ENCODE measurements around the gene CCT3. TPM values are rescaled to one million over a fixed set of nuclear protein-coding genes. Genes with fewer than 3 reads are reported as not detected.

CCT3 gene
- total RNA-seq, 1 experiment from 2014 or later: 451 TPM

DNA sequence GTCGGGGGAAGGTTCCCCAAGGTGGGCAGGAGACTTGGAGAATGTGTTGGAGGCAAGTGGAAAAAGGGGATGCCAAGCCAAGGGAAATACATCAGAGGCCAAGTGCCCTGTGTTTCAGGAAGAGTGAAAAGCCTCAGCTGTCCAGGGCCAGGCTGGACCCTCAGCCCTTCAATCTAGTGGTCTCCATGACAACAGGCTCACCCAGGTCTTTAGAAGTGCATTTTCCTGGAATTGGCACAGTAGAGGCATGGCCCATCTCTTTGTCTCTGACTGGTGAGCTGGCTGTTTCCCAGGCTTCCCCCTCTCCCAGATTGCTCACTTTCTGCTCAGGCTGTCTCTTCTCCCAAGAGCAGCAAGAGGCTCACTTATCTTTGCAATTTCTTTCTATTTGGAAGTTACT lies 20.5 kb upstream of the CCT3 start:
- ATAC-seq (no peak), DNase-seq (ENCODE audit: low read depth, low spot score) (no peak)
- no peak overlapping the region for H3K4me3 ChIP-seq (ENCODE audit: low read depth in 2 of 2, low read length in 2 of 2)
- H3K27ac ChIP-seq (ENCODE audit: low read length): no peak overlapping the region
- no peak for TF ChIP-seq POLR2AphosphoS5 (IDR thresholded peaks at IDR 0.05; ENCODE audit: low read depth, low read length)
- TF ChIP-seq, protein P1, sequence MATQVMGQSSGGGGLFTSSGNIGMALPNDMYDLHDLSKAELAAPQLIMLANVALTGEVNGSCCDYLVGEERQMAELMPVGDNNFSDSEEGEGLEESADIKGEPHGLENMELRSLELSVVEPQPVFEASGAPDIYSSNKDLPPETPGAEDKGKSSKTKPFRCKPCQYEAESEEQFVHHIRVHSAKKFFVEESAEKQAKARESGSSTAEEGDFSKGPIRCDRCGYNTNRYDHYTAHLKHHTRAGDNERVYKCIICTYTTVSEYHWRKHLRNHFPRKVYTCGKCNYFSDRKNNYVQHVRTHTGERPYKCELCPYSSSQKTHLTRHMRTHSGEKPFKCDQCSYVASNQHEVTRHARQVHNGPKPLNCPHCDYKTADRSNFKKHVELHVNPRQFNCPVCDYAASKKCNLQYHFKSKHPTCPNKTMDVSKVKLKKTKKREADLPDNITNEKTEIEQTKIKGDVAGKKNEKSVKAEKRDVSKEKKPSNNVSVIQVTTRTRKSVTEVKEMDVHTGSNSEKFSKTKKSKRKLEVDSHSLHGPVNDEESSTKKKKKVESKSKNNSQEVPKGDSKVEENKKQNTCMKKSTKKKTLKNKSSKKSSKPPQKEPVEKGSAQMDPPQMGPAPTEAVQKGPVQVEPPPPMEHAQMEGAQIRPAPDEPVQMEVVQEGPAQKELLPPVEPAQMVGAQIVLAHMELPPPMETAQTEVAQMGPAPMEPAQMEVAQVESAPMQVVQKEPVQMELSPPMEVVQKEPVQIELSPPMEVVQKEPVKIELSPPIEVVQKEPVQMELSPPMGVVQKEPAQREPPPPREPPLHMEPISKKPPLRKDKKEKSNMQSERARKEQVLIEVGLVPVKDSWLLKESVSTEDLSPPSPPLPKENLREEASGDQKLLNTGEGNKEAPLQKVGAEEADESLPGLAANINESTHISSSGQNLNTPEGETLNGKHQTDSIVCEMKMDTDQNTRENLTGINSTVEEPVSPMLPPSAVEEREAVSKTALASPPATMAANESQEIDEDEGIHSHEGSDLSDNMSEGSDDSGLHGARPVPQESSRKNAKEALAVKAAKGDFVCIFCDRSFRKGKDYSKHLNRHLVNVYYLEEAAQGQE (IDR thresholded peaks at IDR 0.05; ENCODE audit: insufficient read depth in 1 of 2, low read depth in 2 of 2, low read length in 1 of 2): no peak
- TF ChIP-seq TCF7L2 (IDR thresholded peaks at IDR 0.05; ENCODE audit: low read depth, low read length): no peak
- no peak for TF ChIP-seq SIN3A (IDR thresholded peaks at IDR 0.05; ENCODE audit: borderline replicate concordance, insufficient read depth, low read depth, low read length)
- TF ChIP-seq, protein P2, sequence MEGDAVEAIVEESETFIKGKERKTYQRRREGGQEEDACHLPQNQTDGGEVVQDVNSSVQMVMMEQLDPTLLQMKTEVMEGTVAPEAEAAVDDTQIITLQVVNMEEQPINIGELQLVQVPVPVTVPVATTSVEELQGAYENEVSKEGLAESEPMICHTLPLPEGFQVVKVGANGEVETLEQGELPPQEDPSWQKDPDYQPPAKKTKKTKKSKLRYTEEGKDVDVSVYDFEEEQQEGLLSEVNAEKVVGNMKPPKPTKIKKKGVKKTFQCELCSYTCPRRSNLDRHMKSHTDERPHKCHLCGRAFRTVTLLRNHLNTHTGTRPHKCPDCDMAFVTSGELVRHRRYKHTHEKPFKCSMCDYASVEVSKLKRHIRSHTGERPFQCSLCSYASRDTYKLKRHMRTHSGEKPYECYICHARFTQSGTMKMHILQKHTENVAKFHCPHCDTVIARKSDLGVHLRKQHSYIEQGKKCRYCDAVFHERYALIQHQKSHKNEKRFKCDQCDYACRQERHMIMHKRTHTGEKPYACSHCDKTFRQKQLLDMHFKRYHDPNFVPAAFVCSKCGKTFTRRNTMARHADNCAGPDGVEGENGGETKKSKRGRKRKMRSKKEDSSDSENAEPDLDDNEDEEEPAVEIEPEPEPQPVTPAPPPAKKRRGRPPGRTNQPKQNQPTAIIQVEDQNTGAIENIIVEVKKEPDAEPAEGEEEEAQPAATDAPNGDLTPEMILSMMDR (IDR thresholded peaks at IDR 0.05): no peak
- no peaks in the 10 kb centered on the region for H3K27me3 ChIP-seq (ENCODE audit: control insufficient read depth, insufficient read depth, low read length)
- H3K9me3 ChIP-seq (ENCODE audit: control insufficient read depth, insufficient read depth, low read depth, low read length): no peaks in the 10 kb centered on the region
- intact Hi-C loops (cut with micrococcal nuclease; ENCODE audit: unreplicated experiment): no loop called here
- CTCF ChIA-PET: interaction anchor here (0.5 to 2.2 kb wide), 4 partner anchors 26 to 268 kb away, joined by 3 to 12 read pairs (median 3); no protein-coding TSS in a partner anchor
- no TSS peak for BruUV-seq (replicated peaks)
- H3K4me1 ChIP-seq (ENCODE audit: control insufficient read depth, insufficient read depth, low read length): no peaks in the 10 kb centered on the region
- POLR2A ChIA-PET: interaction anchor here (0.6 kb wide), 1 partner anchor 96 kb away, joined by 3 read pairs; no protein-coding TSS in a partner anchor
- in situ Hi-C loops (cut with HindIII; ENCODE audit: low pct_unique_long_range_greater_than_20kb, low sequenced_read_pairs): no loop called here
- H3K36me3 ChIP-seq (ENCODE audit: control insufficient read depth, insufficient read depth, low read length): no peaks in the 10 kb centered on the region

DNA sequence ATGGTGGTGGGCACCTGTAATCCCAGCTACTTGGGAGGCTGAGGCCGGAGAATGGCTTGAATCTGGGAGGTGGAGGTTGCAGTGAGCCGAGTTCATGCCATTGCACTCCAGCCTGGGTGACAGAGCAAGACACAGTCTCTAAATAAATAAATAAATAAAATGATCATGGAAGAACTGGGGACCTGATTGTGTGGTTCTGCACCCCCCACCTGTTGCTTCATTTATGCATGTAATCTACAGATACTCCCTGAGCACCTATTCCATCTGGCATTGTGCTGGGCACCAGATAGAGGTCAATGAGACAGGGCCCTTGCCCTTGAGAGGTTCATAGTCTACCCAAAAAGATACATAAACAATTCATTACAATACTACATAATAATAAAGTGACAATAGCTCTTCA lies 19.9 kb upstream of the CCT3 start:
- intact Hi-C loops (cut with micrococcal nuclease; ENCODE audit: unreplicated experiment) (no loop called here), in situ Hi-C loops (cut with HindIII; ENCODE audit: low pct_unique_long_range_greater_than_20kb, low sequenced_read_pairs) (no loop called here)

More for the DNA sequence above, 19.9 kb upstream of the CCT3 start:
- Histone ChIP-seq H3K27ac (ENCODE audit: low read length) (no peak overlapping the region), H3K4me1 (ENCODE audit: control insufficient read depth, insufficient read depth, low read length) (no peaks in the 10 kb centered on the region), H3K9me3 (ENCODE audit: control insufficient read depth, insufficient read depth, low read depth, low read length) (no peaks in the 10 kb centered on the region), H3K27me3 (ENCODE audit: control insufficient read depth, insufficient read depth, low read length) (no peaks in the 10 kb centered on the region), H3K36me3 (ENCODE audit: control insufficient read depth, insufficient read depth, low read length) (no peaks in the 10 kb centered on the region), H3K4me3 (ENCODE audit: low read depth in 2 of 2, low read length in 2 of 2) (no peak overlapping the region)
- ChIA-PET CTCF (interaction anchor here (2.2 kb wide), 1 partner anchor 27 kb away, joined by 12 read pairs; no protein-coding TSS in a partner anchor), POLR2A (no interaction called here)
- DNase-seq (ENCODE audit: low read depth, low spot score) (no peak), ATAC-seq (no peak)
- no TSS peak for BruUV-seq (replicated peaks)
- TF ChIP-seq, protein P1 (IDR thresholded peaks at IDR 0.05; ENCODE audit: insufficient read depth in 1 of 2, low read depth in 2 of 2, low read length in 1 of 2): no peak
- no peak for TF ChIP-seq POLR2AphosphoS5 (IDR thresholded peaks at IDR 0.05; ENCODE audit: low read depth, low read length)
- no peak for TF ChIP-seq TCF7L2 (IDR thresholded peaks at IDR 0.05; ENCODE audit: low read depth, low read length)
- TF ChIP-seq, protein P2 (IDR thresholded peaks at IDR 0.05): no peak
- no peak for TF ChIP-seq SIN3A (IDR thresholded peaks at IDR 0.05; ENCODE audit: borderline replicate concordance, insufficient read depth, low read depth, low read length)

All from Panc1 (cell line).